Sigmoid colon (tissue), 4 donors: ENCODE results near the gene TNNT2.

Experiments
- CTCF ChIP-seq, 4 experiments: fragments of 450-650 bp in 3 of 4; fragments of 200-600 bp in 1 of 4; IDR thresholded peaks; one replicate each; pipeline ENCODE4 v1.5.1; 2016 to 2019; ENCODE audit warnings: antibody characterized with exemption in 4 of 4, mild to moderate bottlenecking in 3 of 4, moderate library complexity in 2 of 4
- EP300 ChIP-seq, 4 donors: sonication (generic); formaldehyde crosslinking; IDR thresholded peaks; one replicate each; pipeline ENCODE4 v1.6.1; 2017; ENCODE audit warnings: antibody characterized with exemption in 4 of 4
- POLR2A ChIP-seq, 2 donors: fragments of 450-650 bp; IDR thresholded peaks; one replicate each; pipeline ENCODE4 v1.6.1; 2016; ENCODE audit warnings: antibody characterized with exemption in 2 of 2, mild to moderate bottlenecking in 2 of 2, moderate library complexity in 2 of 2
- POLR2AphosphoS5 ChIP-seq, 4 donors: sonication (generic); formaldehyde crosslinking; IDR thresholded peaks; one replicate each; pipeline ENCODE4 v1.6.1; 2017; ENCODE audit warnings: antibody characterized with exemption in 4 of 4

- TF ChIP-seq CTCF (IDR thresholded peaks at IDR 0.05) (no peak), POLR2AphosphoS5 (IDR thresholded peaks at IDR 0.05) (no peak), EP300 (IDR thresholded peaks at IDR 0.05) (no peak), POLR2A (IDR thresholded peaks at IDR 0.05) (no peak)
Measured at GRCh38 chr1:201366696-201367095, 10.8 kb downstream of the TNNT2 start.
